Measurements from ENCODE around the gene APOBEC3H. TPM values are rescaled to one million over a fixed set of nuclear protein-coding genes. Genes with fewer than 3 reads are reported as not detected.

APOBEC3H gene
- total RNA-seq, 1 donor from 2014 or later, result 1.0 TPM

DNA sequence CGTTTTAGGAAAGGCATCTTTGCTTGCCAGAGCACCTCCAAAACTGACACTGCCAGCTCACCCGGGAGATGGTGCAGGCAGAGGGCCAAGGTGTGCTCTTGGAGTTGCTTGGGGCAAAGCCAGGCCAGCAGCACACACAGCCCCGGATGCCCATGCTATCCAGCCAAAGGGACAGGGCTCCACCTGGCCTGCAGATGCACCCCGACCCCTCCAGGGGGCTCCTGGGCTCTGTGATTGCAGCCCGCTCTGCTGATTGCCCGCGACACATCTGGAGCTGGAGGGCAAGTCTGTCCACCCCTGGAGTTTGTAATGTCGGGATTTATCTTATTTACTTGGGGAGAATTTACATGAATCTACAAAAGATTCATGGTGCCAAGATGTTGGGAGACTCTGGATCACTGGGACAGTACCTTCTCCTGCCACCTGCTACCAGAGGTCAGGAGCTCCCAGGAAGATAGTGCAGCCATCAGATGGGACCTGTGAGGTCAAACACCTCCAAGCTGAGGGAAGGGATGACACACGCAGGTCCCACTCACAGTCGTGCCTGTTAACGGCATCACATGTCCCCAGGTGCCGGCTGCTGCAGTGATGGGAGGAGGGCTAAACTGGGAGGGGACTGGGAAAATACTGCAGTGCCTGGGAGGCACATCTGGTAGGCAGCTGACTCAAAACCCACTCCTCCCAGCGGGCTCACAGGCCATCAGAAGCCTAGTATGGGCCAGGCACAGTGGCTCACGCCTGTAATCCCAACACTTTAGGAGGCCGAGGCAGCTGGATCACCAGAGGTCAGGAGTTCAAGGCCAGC lies 38.2 kb downstream of the APOBEC3H start:
- DNase-seq (ENCODE audit: low spot score), result no peak

DNA sequence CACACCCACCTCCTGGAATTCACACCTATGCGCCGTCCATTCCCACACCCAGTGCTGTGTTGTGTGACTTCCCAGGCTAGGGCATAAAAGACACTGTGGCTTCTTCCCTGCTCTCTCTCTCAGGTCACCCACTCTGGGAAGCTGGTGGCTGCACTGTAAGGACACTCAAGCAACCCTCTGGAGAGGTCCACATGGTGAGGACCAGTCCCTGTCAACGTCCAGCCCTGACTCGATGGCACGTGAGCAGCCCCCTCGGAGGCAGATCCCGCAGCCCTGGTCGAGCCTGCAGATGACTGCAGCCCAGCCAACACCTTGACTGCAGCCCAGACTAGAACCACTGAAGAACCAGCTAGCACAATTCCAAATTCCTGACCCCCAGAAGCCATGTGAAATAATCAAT lies 39.3 kb downstream of the APOBEC3H start:
- DNase-seq (ENCODE audit: low spot score), result no peak

DNA sequence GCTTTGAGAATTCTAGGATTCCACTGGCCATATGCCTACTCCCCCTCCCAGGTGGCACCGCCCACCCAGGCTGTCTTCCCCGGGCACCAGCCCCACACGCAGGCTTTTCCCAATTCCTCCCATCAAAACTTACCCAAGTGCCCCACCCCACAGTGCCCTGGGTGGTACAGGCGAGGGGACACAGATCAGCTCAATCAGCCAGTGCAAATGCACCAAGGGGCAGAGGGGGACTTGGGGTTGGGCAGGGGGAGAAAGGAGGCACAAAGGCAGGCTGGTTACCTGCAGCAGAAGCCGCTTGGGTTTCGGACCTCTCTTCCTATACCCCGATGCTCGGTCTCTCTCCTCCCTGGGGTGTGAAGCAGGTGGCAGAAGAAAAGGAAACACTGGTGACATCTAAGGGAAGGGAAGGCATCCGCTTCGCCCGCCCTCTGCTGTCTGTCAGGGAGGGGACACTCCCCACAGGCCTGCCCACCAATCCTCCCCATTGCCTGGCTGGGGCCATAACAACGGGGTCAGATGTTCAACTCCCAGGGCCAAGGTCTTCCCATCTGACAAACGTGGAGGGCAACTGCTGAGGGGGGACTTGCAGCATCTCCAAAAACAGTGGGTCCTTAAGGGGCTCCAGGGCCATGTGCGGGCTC lies 41.4 kb downstream of the APOBEC3H start:
- DNase-seq (ENCODE audit: low spot score), result no peak

DNA sequence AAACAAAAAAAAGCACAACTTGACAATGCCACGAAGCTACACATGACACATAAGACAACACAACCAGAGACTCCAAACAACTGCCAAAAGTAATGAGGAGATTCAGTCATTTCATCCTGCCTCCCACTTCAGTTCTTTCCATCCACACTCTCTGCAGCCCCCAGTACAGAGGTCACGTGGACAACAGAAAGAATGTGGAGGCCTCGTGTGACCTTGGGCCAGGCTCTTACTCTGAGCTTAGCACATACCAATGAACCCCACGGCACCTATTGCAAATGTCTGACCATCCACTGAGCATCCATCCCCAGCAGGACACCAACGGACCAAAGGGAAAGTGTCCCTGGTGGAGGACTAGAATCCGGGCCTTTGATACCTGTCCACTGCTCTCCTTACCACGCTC lies 42.9 kb downstream of the APOBEC3H start:
- DNase-seq (ENCODE audit: low spot score), result no peak

GRCh38 chr22:39142088-39142680 lies 45.1 kb downstream of the APOBEC3H start:
- no peak for DNase-seq (ENCODE audit: low spot score)

DNA sequence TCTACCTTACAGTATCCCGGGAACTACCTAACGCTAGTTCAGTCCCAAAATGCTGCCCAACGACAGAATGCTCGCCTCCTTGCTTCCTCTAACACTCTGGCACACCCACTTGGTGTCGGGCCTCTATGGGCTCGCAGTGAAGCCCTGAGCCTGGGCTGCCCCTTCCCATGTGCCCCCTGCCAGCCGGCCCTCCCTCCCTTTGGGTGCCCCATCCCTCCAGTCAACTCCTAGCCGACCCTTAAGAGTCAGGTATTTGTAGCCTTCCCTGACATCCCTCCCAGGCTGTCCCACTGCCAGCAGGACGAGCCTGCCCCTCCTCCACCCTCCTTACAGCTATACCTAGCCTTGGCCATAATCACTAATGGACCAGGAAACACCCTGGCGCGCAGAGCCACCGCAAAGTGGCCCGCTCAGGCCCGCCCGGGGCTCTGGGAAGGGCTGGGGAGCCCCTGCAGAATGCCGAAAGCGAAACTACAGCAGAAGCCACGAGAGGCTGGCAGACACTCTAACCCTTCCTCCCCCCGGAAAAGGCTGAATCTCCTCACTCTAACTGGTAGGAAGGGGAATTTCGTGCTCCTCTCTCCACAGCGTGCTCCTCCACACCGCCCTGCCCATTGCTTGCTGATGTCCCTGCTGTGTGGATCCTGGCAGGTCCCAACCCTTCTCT lies 47.2 kb downstream of the APOBEC3H start:
- no peak for DNase-seq (ENCODE audit: low spot score)

DNA sequence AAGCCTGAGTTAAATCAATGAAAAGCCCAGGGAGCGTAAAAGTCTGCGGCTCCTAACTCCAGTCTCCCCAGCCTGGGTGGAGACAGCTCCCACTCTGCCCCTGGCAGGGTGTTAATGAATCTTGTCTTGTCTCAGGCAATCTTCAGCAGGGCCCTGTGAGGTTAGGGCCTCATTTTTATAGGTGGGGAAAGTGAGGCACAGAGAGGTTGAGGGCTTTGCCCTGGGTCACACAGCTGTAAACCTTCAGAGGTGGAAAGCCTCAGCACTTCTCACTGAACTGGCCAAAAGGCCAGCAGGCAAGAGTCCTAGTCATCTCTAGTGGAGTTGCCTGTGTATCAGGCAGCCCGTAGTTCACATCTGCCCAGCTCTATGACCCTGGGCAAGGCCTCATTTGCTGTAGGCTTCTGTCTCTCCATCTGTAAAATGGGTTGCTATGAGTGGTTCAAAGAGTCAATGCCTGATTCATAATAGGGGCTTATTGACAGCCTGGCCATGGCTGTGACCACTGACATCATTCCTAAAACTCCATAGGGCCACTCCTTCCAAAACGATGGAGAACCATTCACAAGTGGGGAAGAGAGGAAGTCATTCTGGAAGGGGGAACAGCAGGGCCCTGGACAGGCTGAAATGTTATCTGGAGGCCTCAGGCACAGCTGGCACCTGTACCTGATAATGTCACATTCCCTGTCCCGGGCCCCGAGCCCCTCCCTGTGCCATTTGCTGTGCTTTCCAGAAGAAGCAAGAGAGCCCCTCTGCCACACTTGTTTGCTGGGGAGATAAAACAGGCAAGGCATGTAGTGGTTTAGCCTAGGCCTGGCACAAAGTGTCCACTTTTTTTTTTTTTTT lies 49.4 kb downstream of the APOBEC3H start:
- DNase-seq (ENCODE audit: low spot score), result no peak

DNA sequence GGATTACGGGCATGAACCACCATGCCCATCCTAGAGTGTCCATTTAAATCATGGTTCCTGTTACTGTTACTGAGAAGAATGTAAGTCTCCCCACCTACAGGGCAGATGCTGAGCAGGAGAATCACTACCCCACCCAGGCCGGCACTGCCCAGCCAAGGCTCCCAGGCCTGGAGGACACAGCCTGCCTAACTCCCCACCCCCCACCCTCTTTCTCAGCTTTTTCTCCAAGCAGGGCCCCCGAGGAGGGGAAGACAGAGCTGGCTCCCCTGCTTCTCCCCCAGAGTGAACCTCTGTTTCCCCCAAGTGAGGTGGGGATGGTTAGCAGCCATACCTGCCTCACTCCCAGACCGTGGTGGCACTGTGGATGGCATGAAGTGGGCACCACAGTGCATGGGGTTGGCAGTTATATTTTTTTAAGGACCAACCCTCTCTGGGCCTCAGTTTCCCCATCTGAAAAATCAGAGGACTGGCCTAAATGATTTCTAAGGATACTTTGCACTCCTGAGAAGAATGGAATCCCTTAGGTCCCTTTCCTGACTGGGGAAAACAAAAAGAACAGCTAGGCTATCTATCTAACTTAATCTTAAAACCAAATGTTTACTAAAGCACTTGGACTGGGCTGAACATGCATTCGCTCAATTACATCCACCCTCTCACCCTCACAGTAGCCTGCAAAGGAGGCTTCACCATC lies 50.4 kb downstream of the APOBEC3H start:
- DNase-seq (ENCODE audit: low spot score), result no peak

GRCh38 chr22:39148026-39148726 lies 51.1 kb downstream of the APOBEC3H start:
- DNase-seq (ENCODE audit: low spot score), result no peak

- no peak for DNase-seq (ENCODE audit: low spot score)
Observed at GRCh38 chr22:39148727-39149535, 51.9 kb downstream of the APOBEC3H start.

DNA sequence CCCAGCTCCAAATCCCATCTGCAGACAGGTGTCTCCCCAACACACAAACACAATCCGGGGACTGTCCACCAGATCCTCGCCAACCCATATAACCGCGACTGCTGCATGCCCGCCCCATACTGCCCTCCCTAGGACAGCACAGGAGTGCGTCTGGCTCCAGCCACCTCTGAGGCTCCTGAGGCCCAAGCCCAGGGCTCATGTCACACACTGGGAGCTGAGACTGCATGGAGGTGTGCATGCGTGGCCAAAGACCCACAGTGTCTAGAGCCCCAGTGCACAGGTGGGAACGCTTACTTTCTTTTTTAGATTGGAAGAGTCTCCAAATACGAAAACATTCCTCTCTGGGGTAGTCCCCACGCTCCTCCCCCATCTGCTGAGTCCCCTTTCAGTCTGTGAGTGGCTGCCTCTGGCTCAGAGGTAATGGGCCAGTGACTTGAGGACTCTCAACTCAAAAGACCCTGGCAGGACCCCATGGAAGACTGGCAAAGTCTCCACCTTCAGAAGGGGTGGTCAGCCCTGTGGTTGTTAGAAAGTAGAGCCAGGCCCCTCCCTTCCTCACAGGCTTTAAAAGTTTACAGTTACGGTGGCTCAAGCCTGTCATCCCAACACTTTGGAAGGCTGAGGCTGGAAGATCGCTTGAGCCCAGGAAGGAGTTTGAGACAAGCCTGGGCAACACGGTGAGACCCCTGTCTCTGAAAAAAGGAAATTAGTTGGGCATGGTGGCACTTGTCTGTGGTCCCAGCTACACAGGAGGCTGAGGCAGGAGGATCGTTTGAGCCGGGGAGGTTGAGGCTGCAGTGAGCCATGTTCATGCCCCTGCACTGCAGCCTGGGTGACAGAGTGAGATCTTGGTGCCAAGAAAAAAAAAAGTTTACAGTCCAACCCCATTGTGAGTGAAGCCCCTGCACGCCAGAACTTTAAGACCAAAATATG lies 53.1 kb downstream of the APOBEC3H start:
- DNase-seq (ENCODE audit: low spot score), result no peak

DNA sequence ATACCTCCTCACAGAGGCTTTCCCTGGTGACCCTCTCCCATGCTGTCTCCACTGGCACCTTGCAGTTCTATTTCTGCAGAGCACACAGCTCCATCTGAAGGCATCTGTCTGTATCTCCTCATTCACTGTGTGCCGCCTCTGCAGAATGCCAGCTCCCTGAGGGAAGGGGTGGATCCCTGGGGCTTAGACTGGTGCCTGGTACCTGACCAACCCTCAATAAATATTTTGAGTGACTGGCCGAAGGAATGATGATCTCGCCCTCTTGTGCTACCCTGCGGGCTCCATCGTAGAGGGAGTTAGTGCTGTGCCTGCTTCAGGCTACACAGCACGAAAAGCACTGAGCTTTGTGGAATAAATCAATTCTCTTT lies 53.8 kb downstream of the APOBEC3H start:
- no peak for DNase-seq (ENCODE audit: low spot score)

DNA sequence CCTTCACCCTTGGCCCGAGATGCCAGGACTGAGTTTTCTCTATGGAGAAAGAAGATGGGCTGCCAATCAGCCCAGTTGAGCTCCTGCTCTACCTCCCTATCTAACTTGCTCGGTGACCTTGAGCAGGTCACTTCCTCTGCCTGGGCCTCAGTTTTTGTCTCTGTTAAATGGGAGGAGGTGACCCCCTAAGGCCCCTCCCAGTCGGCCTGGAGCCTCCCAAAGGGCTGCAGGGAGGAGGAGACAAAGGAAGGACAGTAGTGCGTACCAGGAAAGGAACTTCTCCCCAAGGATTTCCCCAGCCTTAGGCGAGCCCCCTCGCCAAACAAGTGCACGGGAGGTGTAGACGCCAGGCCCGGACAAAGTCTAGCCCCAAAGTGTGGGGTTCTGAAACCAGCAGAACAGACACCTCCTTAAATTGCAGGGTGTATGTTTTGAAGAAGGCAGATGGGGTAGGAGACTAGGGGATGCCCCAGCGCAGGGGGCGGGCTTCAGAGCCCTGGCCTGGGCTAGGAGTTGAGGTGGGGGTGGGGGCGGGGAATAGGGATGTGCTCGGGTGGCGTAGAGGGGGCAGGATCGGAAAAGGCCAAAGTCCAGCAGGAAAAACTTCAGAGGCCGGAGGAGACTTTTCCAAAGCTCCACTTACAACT lies 54.4 kb downstream of the APOBEC3H start:
- no peak for DNase-seq (ENCODE audit: low spot score)

DNA sequence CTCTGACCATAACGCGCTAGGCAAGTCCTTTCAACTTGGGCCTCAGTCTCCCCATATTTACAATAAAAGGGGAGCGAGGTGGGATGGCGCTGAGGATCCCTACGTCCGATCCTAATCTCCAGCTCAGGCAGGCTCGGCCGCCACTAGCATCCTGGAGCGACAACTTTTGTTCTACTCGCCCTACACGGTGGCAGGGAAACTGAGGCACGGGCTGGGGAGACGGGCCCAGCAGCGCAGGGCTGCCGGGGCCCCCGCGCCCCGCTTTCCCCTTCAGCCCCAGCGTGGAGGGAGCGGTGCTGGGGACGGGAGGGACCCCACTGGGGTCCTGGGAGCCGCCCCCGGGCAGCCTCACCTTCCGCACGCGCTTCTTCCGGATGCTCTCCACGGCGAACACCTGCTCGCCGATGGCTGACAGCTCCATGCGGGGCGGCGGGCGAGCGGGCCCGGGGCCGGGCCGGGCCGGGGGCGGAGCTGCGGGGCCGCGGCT lies 55.0 kb downstream of the APOBEC3H start:
- DNase-seq (ENCODE audit: low spot score), result no peak

DNA sequence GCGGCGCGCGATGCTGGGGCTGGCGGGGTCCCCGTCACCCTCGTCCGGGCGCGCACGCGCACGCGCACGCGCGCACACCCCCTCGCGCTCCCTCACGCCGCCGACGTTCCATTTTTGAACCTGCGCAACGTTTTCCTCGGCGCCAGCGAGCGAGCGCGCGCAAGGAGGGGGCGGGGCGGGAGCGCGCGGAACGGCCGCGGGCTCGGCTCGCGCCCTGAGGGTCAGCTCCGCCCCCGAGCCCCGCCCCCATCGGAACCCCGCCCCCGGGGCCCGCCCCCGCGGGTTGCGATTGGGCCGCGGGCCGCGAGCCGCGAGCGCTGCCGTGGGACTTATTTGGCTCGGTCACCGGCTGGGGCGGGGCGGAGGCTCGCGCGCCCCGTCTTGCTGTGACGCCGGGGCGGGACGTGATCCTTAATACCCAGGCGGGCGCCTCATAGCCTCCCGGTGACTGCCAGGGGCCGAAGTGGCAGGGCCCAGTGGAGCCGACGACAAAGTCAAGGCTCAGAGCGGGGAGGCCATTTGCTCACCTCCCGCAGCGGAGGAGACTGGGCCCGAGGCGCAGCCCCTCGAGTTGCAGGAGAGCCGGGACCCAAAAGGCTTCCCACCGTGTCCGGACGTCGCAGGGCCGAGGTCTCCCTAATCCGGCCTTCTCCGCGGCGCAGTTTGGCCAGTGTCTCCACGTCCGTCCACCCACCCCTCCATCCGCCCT lies 55.6 kb downstream of the APOBEC3H start, which contains the start of gene CBX7:
CBX7 (minus strand) TSS at position 170 of the 709 bp plus-strand sequence. CDS start 236 bp downstream, outside the sequence.
- peak; percentile 95 for DNase-seq (ENCODE audit: low spot score)

DNA sequence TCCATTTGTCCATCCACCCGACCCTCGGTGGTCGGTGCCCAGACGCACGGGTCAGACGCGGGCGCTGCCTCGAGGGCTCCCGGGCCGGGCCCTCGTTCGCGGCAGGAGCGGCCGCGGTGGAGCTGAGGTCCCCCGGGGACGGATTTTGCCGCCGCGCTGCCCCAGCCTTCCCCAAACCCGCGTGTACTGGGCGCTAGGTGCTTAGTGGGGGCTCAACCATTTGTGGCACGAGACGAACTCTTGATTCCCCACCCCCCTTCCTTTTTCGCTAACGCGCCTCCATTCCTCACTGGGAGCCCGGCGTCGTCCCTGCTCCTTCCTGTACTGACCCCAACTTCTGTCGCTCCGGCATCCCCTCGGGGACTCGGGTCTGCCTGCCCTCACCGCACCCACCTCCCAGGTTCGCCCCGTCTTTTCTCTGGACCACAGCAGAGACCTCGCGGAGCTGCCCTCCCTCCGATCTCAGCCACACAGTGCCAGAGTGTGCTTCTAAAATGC lies 56.2 kb downstream of the APOBEC3H start:
- DNase-seq (ENCODE audit: low spot score), result no peak
